ENCODE measurements around the gene RECQL5.

DNA sequence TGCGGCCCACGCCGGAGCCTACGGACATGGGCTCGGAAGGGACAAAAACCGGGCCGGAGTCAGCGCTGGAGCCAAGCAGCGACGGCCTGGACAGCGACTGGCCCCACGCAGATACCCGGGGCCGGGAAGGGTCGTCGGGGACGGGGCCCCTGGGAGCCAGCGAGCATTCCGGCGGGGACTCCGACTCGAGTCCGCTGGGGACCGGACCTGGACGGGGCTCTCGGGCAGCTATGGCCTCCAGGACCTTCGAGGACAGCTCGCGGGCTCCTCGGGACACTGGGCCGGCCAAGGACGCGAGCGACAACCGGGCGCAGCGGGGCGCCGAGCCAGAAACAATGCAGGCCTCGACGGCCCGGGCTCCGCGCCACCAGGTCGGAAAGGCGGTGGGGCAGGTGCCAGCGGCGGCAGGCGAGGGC lies 78.3 kb downstream of the RECQL5 start:
- TF ChIP-seq, protein P1, sequence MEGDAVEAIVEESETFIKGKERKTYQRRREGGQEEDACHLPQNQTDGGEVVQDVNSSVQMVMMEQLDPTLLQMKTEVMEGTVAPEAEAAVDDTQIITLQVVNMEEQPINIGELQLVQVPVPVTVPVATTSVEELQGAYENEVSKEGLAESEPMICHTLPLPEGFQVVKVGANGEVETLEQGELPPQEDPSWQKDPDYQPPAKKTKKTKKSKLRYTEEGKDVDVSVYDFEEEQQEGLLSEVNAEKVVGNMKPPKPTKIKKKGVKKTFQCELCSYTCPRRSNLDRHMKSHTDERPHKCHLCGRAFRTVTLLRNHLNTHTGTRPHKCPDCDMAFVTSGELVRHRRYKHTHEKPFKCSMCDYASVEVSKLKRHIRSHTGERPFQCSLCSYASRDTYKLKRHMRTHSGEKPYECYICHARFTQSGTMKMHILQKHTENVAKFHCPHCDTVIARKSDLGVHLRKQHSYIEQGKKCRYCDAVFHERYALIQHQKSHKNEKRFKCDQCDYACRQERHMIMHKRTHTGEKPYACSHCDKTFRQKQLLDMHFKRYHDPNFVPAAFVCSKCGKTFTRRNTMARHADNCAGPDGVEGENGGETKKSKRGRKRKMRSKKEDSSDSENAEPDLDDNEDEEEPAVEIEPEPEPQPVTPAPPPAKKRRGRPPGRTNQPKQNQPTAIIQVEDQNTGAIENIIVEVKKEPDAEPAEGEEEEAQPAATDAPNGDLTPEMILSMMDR (IDR thresholded peaks at IDR 0.05) = no peak
- no peak for TF ChIP-seq POLR2A (IDR thresholded peaks at IDR 0.05; ENCODE audit: low read depth)
- no peak for TF ChIP-seq EP300 (IDR thresholded peaks at IDR 0.05)
- no peak for TF ChIP-seq POLR2AphosphoS5 (IDR thresholded peaks at IDR 0.05)

Measured in esophagus muscularis mucosa (tissue), 4 donors.